HepG2 (cell line): ENCODE results near the gene SLC26A9.

Source experiments
- CTCF ChIP-seq: sonication (generic); formaldehyde crosslinking; IDR thresholded peaks from 2 replicates; pipeline ENCODE4 v1.5.0; 2020; ENCODE audit warnings: mild to moderate bottlenecking, missing genetic modification reagents, moderate library complexity
- PHF20 ChIP-seq: sonication (generic); formaldehyde crosslinking; IDR thresholded peaks from 2 replicates; pipeline ENCODE4 v1.5.0; 2020; ENCODE audit warnings: mild to moderate bottlenecking, missing genetic modification reagents
- POLR2A ChIP-seq, 2 experiments: IDR thresholded peaks; 2 replicates each; pipeline ENCODE4 v1.6.1; 2011; ENCODE audit warnings: low read depth in 2 of 2, low read length in 2 of 2, mild to moderate bottlenecking in 1 of 2, moderate library complexity in 1 of 2; ENCODE audit not compliant: insufficient read depth in 1 of 2
- THAP9 ChIP-seq: sonication (generic); formaldehyde crosslinking; IDR thresholded peaks from 2 replicates; pipeline ENCODE4; 2020; ENCODE audit warnings: missing genetic modification reagents, mild to moderate bottlenecking, borderline replicate concordance
- YY1 ChIP-seq: IDR thresholded peaks from 2 replicates; pipeline ENCODE4 v1.6.1; 2011; ENCODE audit warnings: low read length, low read depth, moderate library complexity, mild to moderate bottlenecking; ENCODE audit not compliant: insufficient read depth, insufficient replicate concordance

- no peak for TF ChIP-seq THAP9 (CRISPR knock-in tag)
- TF ChIP-seq PHF20 (CRISPR knock-in tag): no peak
- TF ChIP-seq YY1: no peak
- TF ChIP-seq POLR2A (IDR thresholded peaks at IDR 0.05; ENCODE audit: insufficient read depth in 1 of 2, low read depth in 2 of 2, low read length in 2 of 2): no peak
- TF ChIP-seq CTCF (CRISPR knock-in tag): no peak
These were observed 12.4 kb downstream of the SLC26A9 start for GRCh38 chr1:205930799-205931281.
